Caki2 (cell line): ENCODE measurements around the gene IRGM. TPM values are rescaled to one million over a fixed set of nuclear protein-coding genes. Genes with fewer than 3 reads are reported as not detected.
"Not testable (repeated sequence)": the region's sequence is repeated elsewhere in the genome, so short reads cannot be mapped to it uniquely, and the experiment has no call there.

Experiments used
- DNase-seq: peaks from one replicate; pipeline ENCODE4 v3.0.0-alpha.2; 2015; ENCODE audit warnings: low read depth
- in situ Hi-C: cut with HindIII; loops from 2 replicates; pipeline ENCODE4 v1.10.0; 2016; ENCODE audit warnings: low sequenced_read_pairs, low pct_unique_long_range_greater_than_20kb, mixed read lengths
- total RNA-seq: library from RNA; depleted of rRNA; stranded (reverse); fragments of >200 nt; shearing (Covaris generic); gene quantifications from 2 replicates; pipeline ENCODE4 v1.2.3, GENCODE V29; 2014; ENCODE audit warnings: low replicate concordance; rRNA removed

Gene IRGM, protein sequence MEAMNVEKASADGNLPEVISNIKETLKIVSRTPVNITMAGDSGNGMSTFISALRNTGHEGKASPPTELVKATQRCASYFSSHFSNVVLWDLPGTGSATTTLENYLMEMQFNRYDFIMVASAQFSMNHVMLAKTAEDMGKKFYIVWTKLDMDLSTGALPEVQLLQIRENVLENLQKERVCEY
- not detected in 2 replicates for total RNA-seq

DNA sequence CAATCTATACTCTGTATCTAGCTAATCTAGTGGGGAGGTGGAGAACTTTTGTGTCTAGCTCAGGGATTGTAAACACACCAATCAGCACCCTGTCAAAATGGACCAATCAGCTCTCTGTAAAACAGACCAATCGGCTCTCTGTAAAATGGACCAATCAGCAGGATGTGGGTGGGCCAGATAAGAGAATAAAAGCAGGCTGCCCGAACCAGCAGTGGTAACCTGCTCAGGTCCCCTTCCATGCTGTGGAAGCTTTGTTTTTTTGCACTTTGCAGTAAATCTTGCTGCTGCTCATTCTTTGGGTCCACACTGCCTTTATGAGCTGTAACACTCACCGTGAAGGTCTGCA, at the start of gene IRGM:
Gene IRGM, plus strand, starts transcription at position 214 of the 346 bp plus-strand sequence. CDS start 1,603 bp downstream, outside the sequence.
- DNase-seq, in situ Hi-C loops: not testable (repeated sequence)

DNA sequence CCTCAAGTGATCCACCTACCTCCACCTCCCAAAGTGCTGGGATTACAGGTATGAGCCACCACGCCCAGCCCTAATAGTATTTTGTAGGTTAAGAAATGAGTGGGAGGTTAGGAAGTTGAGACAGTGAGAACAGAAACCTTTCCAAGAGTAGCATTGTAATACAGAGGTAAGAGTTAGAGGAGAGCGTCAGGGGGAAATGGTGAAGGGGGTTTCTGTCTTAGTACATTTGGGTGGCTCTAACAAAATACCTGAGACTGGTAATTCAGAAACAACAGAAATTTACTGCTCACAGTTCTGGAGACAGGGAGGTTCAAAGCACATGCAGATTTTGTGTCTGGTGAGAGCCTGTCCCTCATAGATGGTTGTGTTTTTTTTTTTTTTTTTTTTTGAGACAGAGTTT, 48.9 kb upstream of the IRGM start:
- in situ Hi-C loops: no loop called here

DNA sequence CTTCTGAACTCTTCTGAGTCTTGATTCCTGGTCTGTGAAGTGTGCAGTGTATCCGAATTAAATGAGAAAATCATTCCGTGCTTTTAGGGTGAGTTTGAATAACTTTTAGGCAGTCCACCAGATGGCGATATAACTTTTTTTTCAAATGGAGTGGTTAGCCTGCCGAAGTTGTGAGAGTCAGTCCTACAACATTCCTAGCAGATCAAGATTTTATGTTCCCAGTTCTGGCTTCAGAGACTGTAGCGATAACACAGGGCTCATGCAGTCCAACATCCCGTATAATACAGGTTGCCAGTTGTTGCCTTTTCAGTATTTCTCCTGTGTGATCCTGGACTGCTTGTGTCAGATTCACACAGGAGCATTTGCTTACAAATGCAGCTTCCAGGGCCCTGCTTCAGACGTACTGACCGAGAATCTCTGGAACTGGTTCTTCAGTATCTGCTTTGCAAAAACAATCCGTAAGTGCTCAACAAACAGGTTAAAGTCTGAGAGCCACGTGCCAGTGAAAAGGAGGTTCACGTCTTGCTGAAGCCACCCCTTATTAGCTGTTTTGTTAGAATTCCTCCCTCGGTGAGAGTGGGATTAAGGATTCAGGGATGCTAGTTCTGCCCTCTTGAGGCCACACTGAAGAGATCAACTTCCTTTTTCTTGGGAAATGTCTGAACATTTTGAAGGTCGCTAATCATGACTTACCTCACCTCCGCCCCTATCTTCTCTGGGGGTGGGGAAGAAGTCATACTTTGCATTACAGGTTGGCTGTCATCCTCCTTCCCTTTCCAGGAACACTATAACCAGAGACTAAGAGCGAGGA, 45.0 kb upstream of the IRGM start:
- peak; percentile 29 for DNase-seq
- in situ Hi-C loops: no loop called here

More for the DNA sequence above, 48.9 kb upstream of the IRGM start:
- DNase-seq: no peak

- in situ Hi-C loops: no loop called here
- DNase-seq: no peak
Observed at GRCh38 chr5:150804388-150804787, 41.9 kb upstream of the IRGM start.

DNA sequence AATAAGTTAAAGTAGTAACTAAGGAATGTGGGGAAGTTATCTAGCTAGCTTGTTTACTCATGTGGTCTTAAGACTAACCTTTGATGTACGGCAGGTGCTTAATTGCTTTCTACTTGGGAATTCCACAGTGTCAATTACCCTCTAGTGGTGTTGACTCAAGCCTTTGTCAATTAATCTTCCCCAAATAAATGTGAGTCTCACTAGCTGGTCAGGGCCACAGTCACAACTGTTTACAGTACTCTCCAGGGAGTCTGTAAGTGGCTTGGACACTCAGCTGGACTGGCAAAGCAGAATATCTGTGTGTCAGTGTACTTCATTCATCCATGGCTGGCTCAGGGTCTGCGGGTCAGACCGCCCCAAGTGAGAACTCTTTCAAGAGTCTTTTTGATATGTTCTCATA, 37.0 kb upstream of the IRGM start:
- no peak for DNase-seq
- in situ Hi-C loops: no loop called here

- in situ Hi-C loops: no loop called here
- no peak for DNase-seq
Observed at GRCh38 chr5:150815010-150815409, 31.3 kb upstream of the IRGM start.

DNA sequence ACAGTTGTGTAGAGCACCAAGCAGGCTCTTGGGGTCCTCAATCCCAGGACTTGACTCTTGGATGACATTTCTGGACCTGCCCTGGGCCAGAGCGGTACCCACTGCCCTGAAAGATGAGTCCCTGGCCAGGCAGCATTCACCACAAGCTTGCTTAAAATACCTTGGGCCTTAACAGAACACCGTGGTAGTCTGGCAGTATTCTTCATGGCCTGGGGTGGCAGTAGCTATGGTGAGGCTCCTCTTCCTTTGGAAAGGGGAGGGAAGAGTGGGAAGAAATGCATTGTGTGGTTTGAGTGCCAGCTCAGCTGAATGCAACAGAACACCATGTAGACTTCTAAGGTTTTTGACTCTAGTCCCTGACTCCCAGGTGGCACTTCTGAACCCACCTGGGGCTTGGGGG, 29.4 kb upstream of the IRGM start:
- no peak for DNase-seq
- in situ Hi-C loops: no loop called here

DNA sequence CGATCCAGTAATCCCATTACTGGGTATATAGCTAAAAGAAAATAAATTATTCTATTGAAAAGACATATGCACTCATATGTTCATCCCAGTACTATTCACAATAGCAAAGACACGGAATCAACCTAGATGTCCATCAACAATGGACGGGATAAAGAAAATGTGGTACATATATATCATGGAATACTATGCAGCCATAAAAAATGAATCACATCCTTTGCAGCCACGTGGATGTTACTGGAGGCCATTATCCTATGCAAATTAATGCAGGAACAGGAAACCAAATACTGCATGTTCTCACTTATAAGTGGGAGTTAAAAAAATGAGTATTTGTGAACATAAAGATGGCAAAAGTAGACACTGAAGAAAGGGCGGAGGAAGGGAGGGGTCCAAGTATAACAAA, 16.6 kb upstream of the IRGM start:
- in situ Hi-C loops: no loop called here
- no peak for DNase-seq

- in situ Hi-C loops, DNase-seq: not testable (repeated sequence)
Observed at GRCh38 chr5:150831821-150832220, 14.5 kb upstream of the IRGM start.

GRCh38 chr5:150836064-150836463, 10.3 kb upstream of the IRGM start:
- DNase-seq: no peak
- in situ Hi-C loops: no loop called here

GRCh38 chr5:150836703-150837102, 9.6 kb upstream of the IRGM start:
- no peak for DNase-seq
- in situ Hi-C loops: no loop called here

DNA sequence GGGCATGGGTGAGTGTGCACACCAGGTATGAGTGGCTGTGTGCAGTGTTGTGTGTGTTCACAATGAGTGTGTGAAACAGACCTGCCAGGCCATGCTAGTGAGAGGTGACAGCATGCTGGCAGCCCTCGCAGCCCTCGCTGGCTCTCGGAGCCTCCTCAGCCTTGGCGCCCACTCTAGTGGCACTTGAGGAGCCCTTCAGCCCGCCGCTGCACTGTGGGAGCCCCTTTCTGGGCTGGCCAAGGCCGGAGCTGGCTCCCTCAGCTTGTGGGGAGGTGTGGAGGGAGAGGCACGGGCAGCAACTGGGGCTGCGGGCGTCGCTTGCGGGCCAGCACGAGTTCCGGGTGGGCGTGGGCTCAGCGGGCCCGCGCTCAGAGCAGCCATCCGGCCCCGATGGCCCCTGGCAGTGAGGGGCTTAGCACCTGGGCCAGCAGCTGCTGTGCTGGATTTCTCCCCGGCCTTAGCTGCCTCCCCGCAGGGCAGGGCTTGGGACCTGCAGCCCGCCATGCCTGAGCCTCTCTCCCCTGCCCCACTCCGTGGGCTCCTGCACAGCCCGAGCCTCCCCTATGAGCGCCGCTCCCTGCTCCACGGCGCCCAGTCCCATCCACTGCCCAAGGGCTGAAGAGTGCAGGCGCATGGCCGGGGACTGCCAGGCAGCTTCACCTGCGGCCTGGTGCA, 999 bp upstream of the IRGM start:
- DNase-seq, in situ Hi-C loops: not testable (repeated sequence)

DNA sequence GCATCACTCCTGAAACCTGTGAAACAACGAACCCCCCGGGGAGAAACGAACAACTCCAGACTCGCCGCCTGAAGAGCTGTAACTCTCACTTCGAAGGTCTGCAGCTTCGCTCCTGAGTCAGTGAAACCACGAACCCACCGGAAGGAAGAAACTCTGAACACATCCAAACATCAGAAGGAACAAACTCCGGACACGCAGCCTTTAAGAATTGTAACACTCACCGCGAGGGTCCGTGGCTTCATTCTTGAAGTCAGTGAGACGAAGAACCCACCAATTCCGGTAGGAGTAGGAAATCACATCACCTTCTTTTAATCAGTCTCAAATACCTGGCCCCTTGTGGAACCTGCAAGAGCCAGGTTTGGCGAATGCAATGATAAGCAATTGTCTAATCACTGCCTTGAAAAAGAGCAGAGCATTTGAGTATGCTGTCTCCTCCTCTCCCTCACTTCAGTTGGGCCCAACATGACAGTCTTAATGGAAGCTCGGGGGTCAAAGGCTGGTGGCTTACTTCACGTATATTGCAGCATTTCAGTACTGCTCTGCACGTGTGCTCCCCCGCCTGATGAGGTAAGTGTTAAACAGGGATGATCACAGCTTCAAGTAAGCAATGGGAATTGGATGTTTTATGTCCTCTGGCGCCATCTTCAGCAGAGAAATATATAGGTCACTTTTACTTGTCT, 473 bp downstream of the IRGM start:
- in situ Hi-C loops: no loop called here
- DNase-seq: peak; percentile 55

DNA sequence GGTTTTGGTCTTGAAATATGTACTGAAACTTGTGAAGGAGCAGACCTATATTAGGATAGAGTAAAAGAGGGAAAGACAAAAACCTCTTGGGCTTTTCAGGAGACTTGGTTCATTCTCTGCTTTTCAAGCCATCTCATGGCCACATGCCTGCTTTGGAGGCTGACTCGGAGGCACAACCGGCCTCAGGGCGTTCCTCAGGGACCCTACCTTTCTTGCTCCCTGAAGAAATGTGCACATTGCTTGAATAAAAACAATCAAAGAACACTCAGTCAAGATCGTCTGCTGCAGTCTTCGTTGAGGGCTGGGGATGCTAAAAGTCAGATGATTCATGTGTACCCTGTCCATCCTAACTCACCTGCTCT, 994 bp downstream of the IRGM start:
- in situ Hi-C loops: no loop called here
- DNase-seq: no peak

DNA sequence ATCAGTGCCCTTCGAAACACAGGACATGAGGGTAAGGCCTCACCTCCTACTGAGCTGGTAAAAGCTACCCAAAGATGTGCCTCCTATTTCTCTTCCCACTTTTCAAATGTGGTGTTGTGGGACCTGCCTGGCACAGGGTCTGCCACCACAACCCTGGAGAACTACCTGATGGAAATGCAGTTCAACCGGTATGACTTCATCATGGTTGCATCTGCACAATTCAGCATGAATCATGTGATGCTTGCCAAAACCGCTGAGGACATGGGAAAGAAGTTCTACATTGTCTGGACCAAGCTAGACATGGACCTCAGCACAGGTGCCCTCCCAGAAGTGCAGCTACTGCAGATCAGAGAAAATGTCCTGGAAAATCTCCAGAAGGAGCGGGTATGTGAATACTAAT, 1.9 kb downstream of the IRGM start:
- no peak for DNase-seq
- in situ Hi-C loops: no loop called here

DNA sequence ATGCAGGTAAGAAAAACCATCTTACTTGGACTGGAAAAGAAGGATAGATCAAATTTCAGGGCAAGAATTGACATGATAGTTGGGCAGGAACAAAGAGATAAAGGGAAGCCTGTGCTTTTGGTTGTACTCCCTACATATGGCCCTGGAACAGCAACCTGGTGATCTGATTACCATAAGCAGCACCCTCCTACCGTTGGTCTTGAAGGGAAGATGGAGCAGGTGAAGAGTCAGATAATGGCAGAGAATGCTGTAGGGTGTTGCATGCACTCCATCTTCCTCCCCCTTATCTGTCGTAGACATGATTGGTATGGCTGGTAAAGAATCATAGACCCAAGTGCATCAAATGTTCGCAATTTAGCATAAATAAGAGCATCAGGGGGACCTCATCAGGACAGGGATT, 4.7 kb downstream of the IRGM start:
- no peak for DNase-seq
- in situ Hi-C loops: no loop called here

GRCh38 chr5:150853561-150853960, 7.2 kb downstream of the IRGM start:
- DNase-seq: no peak
- in situ Hi-C loops: no loop called here

- in situ Hi-C loops, DNase-seq: not testable (repeated sequence)
Observed at GRCh38 chr5:150856700-150857099, 10.4 kb downstream of the IRGM start.

- DNase-seq: no peak
- in situ Hi-C loops: no loop called here
Observed at GRCh38 chr5:150860246-150860821, 14.0 kb downstream of the IRGM start.
